ENCODE measurements around the gene MGAT3.
"Not testable (repeated sequence)": the region's sequence is repeated elsewhere in the genome, so short reads cannot be mapped to it uniquely, and the experiment has no call there.

MGAT3 gene

GRCh38 chr22:39518996-39519680 is 62.3 kb downstream of the MGAT3 start:
- peak; percentile 55 for DNase-seq

GRCh38 chr22:39519681-39520225 is 62.9 kb downstream of the MGAT3 start:
- peak; percentile 96 for DNase-seq

GRCh38 chr22:39520226-39521105 is 63.7 kb downstream of the MGAT3 start, which contains the start of gene ATF4:
TSS of gene ATF4 (plus strand) at chr22:39520562. CDS start at chr22:39521446, 884 bp downstream.
- DNase-seq: peak; percentile 94

GRCh38 chr22:39521106-39521885 is 64.5 kb downstream of the MGAT3 start:
- DNase-seq: peak; percentile 37

- DNase-seq: not testable (repeated sequence)
Observed at GRCh38 chr22:39522091-39522490, 65.3 kb downstream of the MGAT3 start.

GRCh38 chr22:39522567-39523300 is 65.9 kb downstream of the MGAT3 start:
- DNase-seq: peak; percentile 49

GRCh38 chr22:39524089-39524752 is 67.4 kb downstream of the MGAT3 start:
- DNase-seq: peak; percentile 43

GRCh38 chr22:39524753-39525657 is 68.2 kb downstream of the MGAT3 start:
- DNase-seq: peak; percentile 42

GRCh38 chr22:39525658-39525975 is 68.8 kb downstream of the MGAT3 start:
- peak; percentile 35 for DNase-seq

- DNase-seq: peak; percentile 50
Observed at GRCh38 chr22:39526736-39527171, 69.9 kb downstream of the MGAT3 start.

- peak; percentile 40 for DNase-seq
Observed at GRCh38 chr22:39527481-39527961, 70.7 kb downstream of the MGAT3 start.

GRCh38 chr22:39528080-39528661 is 71.4 kb downstream of the MGAT3 start:
- no peak for DNase-seq

GRCh38 chr22:39528681-39529486 is 72.1 kb downstream of the MGAT3 start:
- DNase-seq: peak; percentile 93

- DNase-seq: no peak
Observed at GRCh38 chr22:39529487-39529851, 72.7 kb downstream of the MGAT3 start.

GRCh38 chr22:39530116-39530515 is 73.3 kb downstream of the MGAT3 start:
- DNase-seq: no peak

- no peak for DNase-seq
Observed at GRCh38 chr22:39530692-39531331, 74.0 kb downstream of the MGAT3 start.

- DNase-seq: peak; percentile 99
Observed at GRCh38 chr22:39532215-39533073, 75.6 kb downstream of the MGAT3 start, which contains the start of gene RPS19BP1. TSS of gene RPS19BP1 (minus strand) at chr22:39532748. CDS start at chr22:39532738, 10 bp downstream.

Measured in stimulated activated CD8-positive, alpha-beta memory T cell treated with anti-CD3 and anti-CD28 coated beads, Interleukin-4, amount 100 ng/mL, for 48 hours (primary cell).